Stimulated activated CD4-positive, alpha-beta T cell treated with anti-CD3 and anti-CD28 coated beads, Interleukin-1b, Interleukin-23, amount 100 ng/mL, for 4 hours (primary cell): ENCODE measurements around the gene IFIT1B.
A peak's percentile ranks its signal among the peaks of the same experiment; 100 is the strongest.
"Not testable (repeated sequence)": the region's sequence is repeated elsewhere in the genome, so short reads cannot be mapped to it uniquely, and the experiment has no call there.

Experiments used
- DNase-seq, 2 donors: peaks; one replicate each; pipeline ENCODE4 v3.0.0-alpha.2; 2020; ENCODE audit warnings: low read depth in 2 of 2

Gene IFIT1B

DNA sequence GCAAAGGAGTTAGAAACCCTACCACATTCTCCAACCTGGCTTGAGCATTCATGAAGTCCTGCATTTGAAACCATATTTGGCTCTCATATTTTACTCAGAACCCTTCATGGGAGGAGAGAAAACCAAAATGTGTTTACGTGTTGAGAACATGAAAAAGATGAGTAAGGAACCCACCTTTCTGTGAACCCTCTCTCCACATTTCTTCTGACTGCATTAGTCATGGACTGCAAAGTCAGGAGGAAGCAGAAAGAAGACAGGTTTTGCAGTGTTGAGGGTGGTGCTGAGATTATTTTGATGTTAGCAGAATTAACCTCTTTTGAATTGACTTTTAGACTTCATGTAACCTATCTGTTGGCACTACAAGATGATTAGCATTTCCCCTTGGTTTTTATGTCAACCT is 4.9 kb downstream of the IFIT1B start:
- DNase-seq: no peak

DNA sequence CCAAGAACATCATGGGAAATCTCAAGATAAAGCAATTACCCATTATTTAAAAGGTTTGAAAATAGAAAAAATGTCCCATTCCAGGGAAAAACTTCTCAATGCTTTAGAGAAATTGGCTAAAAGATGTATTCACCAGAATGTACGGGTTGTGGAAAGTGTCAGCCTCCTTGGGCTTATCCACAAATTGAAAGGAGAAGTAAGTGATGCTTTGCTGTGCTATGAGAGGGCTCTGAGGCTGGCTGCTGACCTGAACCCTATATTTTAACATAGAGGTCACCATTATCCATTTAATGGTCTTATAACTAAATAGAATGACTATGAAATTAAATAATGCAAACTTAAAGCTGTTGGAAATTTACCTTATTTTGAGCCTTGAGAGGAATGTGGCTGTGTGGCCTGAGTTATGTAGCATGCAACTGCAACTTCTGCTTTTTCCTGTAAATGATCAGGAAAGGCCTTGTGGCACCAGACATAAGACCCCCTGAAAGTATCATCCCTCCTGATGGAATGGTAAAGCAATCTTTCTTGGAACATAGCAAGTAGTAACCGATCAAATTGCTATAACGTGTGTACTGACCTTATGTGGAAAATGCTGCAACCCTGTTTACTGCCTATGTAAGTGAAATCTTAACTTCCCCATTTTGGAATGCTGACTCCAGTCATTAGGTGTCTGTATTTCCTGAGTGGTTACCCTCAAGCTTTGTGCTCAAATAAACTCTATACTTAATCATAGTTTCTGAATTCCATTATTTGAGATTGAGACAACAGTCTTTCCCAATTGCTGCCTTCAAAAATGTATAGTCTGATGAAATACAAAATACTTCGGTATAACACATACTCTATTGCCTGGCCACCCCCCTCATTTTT is 6.9 kb downstream of the IFIT1B start:
- no peak for DNase-seq

DNA sequence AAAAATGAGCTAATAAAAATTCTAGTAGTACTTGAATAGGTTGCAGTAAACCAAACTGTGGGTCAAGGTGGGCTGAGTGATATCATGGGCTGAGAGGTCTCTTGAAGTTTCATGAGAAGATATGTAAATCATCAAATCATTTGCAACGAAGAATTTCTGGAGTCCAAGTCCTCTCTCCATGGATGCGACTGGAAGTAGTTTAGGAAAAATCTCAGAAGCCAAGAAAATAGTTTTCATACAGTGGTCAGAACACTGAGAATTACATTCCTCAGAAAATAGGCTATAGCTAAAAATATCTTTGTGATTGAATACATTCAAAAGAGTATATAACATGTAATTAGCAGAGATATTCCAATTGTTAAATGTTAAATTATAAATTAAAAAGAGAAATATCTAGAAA is 10.9 kb downstream of the IFIT1B start:
- DNase-seq: no peak

DNA sequence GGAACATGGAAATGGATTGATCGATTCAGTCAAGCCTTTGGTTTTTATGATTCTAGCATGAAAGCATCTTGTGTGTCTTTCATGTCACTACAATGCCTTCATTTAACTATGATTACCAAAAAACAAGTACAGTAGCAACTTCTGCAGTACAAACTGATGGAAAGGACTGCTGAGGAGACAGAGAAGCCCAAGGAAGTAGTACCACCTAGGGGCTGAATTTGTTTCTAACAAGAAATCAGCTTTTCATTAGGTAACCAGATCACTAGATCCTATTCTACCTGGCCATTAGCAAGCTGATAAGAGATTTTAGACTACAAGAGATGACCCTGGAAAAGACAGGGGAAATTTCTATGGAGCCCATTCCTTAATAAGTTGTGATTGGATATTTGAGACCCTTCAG is 11.4 kb downstream of the IFIT1B start:
- DNase-seq: no peak

DNA sequence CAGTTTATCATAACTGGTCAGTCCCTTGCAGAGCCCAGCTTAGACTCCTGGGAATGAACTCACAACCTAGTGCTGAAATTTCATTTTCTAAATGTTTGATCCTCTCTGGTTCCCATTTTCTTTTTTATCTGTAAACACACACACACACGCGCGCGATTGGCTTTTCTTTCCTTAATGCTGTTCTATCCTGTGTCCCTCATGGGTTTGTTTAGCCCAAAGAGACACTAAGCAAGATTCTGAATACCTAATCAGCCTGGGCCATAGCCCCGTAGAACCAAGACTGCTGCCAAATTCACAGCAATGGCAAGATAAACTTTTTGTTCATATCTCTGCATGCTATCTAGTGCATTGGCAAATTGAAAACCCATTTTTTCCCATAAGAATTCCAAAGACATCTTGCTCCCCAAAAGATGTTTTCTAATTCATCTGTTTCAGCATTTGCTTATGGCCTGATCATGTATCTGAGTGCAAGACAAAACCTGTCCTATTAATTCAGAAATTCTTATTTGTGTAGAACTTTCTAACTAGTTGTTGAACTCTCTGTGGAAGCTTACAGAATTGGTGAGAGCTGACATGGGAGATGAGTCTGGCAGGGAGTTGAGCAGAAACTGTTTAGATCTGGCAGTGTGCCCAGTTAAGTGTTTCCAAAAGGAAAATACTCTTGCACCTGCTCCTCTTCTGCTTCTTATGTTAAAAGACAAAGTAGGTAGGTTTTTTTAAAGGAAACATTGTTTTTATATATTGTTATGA is 12.8 kb downstream of the IFIT1B start:
- DNase-seq: no peak

DNA sequence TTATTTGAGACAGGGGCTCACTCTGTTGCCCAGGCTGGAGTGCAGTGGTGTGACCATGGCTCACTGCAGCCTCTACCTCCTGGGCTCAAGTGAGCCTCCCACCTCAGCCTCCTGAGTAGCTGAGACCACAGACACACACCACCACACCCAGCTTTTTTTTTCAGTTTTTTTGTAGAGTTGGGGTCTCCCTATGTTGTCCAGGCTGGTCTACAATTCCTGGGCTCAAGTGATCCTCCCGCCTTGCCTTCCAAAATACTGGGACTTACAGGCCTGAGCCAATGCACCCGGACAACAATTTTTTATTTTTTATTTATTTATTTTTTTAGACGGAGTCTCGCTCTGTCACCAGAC is 13.3 kb downstream of the IFIT1B start:
- not testable (repeated sequence) for DNase-seq

DNA sequence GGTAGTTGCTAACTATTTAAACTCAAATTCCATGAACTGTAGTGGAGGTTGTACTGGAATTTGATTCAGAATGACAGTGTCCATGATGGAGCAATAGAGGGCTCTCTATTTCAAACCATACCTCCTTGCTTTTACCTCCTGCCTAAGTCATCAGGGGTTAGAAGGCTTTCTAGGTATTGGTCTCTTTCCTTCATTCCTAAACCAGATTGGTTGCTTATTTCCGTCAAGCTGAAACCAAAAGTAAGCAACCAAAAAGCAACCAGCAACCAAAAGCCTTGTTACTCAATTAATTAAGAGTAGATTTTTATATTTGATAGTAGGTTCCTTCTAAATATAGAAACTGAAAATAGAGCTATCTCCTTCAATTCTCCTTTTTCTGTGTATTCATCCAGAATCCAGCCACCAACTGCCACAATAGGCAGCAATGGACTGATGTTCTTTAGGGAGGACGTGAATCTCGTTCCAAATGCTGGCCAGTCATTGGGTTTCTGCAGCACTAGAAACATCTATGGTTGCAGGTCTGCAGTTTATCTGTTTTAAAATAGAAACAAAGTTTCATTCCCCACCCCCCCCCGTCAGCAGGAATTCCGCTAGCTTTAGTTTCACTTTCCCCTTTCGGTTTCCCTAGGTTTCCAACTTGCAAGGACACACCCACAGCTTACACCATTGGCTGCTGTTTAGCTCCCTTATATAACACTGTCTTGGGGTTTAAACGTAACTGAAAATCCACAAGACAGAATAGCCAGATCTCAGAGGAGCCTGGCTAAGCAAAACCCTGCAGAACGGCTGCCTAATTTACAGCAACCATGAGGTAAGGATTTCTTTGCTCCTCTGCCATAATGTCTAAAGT is 14.3 kb downstream of the IFIT1B start, which contains the start of gene IFIT1:
IFIT1 (plus strand) TSS at position 717 of the 850 bp plus-strand sequence; CDS start at position 807, 90 bp downstream.
- peak in 1 of 2 donors; percentile 15 for DNase-seq

DNA sequence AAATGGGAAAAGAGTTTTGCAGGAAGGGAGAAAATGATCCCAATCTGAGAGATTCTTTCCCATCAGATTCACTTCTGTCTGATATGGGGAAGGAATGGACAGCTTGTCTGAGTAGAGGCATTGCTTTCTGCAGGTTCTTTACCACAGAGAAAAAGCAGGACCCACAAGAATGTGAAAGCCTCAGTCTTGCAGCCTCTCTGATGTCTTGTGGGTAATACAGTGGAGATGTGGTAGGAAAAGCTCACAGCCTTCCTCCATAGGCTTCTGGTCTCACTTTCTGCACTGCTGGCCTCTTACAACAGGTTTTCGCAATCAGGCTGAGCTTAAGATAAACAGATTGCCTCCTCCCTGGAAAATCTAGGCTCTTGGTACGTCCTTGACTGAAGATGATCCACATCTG is 15.1 kb downstream of the IFIT1B start:
- no peak for DNase-seq

DNA sequence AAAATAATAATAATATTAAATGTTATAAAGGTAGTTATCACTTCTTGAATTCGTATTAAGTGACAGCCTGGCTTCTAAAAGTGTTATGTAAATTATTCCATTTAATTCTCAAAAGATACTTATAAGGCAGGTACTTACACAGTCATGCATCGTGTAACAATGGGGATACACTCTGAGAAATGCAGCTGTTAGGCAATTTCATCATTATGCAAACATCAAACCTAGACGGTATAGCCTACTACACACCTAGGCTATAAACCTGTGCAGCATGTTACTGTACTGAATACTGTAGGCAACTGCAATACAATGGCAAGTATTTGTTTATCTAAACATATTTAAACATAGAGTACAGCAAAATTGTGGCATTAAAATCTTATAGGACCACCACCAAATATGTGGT is 16.0 kb downstream of the IFIT1B start:
- DNase-seq: no peak

DNA sequence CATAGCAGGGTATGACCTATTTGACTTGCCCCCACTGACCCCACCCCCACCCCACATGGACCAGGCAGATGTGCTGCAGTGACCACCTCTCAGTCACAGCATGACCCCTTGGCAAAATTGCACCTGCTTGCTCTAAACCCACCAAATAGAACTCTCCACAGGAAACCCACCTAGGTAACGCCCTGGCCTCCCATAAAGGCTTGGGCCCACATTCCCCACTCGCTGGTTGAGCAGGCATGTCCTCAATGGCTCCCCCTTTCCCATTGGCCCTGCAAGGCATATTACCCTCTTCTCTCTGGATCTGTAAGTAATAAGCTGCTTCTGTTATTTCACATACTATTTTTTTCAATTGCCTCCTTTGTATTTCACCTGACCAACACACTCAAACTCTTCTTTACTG is 17.3 kb downstream of the IFIT1B start:
- DNase-seq: no peak

DNA sequence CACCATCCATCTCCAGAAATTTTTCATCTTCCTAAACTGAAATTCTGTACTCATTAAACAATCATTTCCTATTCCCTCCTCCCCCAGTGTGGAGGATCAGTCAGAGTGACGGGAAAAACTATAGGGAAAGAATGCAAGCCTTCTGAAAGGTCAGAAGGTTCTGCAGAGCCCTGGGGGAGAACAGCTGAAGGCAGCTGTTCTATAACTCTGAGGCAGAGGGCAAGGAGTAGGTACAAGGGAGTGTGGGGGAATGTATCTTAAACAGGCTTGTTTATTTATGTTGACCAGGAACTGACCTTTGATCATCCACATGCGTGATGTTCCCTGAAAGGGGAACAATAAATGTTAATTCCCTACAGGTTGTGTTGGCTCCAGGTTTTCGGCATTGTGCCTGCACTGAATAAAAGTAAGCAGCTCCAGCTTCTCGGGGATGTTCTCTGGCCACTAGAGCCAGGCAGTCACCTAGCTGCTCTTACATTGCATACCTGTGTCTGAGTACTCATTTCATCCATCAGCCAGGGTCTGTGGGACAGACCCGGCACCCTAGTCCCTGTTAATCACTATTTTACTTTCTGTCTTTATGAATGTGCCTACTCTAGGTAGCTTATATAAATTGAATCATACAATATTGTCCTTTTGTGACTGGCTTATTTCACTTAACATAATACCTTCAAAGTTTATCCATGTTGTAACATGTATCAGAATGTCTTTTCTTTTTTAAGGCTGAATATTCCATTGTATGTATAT is 20.3 kb downstream of the IFIT1B start:
- DNase-seq: no peak

DNA sequence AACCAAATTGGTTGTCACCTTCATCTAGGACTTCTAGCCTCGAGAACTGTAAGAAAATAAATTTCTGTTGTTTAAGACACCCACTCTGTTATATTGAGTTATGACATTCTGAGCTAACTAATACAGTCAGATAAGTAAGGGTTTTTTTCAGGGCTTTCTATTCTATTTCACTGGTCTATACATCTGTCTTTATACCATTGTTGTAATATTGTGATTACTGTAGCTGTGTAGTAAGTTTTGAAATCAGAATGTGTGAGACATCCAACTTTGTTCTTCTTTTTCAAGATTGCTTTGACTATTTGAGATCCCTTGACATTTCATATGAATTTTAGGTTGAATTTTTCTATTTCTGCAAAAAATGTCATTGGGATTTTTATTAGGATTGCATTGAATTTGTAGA is 22.1 kb downstream of the IFIT1B start:
- no peak for DNase-seq

DNA sequence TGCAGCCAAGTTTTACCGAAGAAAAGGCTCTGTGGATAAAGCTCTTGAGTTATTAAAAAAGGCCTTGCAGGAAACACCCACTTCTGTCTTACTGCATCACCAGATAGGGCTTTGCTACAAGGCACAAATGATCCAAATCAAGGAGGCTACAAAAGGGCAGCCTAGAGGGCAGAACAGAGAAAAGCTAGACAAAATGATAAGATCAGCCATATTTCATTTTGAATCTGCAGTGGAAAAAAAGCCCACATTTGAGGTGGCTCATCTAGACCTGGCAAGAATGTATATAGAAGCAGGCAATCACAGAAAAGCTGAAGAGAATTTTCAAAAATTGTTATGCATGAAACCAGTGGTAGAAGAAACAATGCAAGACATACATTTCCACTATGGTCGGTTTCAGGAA is 25.2 kb downstream of the IFIT1B start:
- DNase-seq: no peak

DNA sequence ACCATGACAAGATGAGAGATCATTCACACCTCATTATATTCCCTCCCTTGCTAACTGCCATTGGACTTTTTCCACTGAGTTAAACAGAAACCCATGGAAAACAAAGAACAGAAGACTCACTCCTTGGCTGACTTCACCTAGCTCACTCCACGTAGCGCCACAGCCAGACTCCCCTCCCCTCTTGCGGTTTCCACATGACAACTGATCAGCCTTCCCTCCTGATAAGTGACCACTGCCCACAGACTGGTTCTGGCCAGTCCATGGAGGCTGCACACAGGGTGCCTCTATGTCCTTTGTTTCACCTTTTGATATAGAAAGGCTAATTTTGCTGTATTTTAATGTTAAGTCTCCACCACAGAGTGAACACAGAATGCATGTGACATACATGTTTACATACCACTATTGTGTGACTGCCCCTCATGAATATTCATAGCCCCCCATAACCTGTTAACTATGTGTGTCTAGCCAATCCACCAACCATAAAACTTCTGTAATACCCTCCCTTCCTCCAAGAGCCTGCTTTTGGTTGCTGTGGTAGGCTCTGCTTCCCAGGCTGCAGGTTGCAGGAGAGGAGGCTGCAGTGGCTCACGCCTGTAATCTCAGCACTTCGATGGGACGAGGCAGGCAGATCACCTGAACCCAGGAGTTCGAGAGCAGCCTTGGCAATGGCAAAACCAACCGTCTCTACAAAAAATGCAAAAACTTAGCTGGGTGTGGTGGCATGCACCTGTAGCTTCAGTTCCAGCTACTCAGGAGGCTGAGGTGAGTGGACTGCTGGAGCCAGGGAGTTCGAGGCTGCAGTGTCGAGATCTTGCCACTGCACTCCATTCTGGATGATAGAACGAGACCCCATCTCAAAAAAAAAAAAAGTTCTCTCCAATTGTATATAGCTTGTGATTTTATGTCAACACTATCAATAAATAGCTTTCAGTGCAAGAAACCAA is 26.5 kb downstream of the IFIT1B start:
- DNase-seq: no peak

DNA sequence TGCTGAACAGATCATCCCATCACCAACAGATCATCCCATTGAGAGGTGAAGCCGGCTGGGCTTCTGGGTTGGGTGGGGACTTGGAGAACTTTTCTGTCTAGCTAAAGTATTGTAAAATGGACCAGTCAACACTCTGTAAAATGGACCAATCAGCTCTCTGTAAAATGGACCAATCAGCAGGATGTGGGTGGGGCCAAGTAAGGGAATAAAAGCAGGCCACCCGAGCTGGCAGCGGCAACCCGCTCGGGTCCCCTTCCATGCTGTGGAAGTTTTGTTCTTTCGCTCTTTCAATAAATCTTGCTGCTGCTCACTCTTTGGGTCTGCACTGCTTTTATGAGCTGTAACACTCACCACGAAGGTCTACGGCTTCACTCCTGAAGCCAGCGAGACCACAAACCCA is 28.3 kb downstream of the IFIT1B start:
- DNase-seq: not testable (repeated sequence)

DNA sequence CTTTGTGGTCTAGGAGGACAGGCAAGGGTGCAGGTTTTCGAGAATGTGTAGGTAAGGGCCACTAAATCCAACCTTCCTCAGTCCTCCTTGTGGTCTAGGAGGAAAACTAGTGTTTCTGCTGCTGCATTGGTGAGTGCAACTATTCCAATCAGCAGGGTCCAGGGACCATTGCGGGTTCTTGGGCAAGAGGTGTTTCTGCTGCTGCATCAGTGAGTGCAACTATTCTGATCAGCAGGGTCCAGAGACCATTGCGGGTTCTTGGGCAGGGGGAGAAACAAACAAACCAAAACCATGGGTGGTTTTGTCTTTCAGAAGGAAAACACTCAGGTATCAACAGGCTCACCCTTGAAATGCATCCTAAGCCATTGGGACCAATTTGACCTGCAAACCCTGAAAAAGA is 29.9 kb downstream of the IFIT1B start:
- not testable (repeated sequence) for DNase-seq

DNA sequence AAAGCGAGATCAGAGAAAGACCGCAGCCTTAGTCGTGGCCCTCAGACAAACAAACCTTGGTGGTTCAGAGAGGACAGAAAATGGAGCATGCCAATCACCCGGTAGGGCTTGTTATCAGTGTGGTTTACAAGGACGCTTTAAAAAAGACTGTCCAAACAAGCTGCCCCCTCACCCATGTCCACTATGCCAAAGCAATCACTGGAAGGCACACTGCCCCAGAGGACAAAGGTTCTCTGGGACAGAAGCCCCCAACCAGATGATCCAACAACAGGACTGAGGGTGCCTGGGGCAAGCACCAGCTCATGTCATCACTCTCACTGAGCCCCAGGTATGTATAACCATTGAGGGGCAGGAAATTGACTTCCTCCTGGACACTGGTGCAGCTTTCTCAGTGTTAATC is 31.4 kb downstream of the IFIT1B start:
- not testable (repeated sequence) for DNase-seq

DNA sequence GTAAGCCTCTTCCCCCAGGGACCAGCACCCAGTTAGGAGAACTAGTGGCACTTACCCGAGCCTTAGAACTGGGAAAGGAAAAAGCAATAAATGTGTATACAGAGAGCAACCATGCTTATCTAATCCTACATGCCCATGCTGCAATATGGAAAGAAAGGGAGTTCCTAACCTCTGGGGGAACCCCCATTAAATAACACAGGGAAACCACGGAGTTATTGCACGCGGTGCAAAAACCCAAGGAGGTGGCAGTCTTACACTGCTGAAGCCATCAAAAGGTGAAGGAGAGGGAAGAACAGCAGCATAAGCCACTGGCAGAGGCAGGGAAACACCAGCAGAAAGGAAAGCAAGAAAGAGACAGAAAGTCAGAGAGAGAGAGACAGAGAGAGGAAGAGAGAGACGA is 32.7 kb downstream of the IFIT1B start:
- not testable (repeated sequence) for DNase-seq

DNA sequence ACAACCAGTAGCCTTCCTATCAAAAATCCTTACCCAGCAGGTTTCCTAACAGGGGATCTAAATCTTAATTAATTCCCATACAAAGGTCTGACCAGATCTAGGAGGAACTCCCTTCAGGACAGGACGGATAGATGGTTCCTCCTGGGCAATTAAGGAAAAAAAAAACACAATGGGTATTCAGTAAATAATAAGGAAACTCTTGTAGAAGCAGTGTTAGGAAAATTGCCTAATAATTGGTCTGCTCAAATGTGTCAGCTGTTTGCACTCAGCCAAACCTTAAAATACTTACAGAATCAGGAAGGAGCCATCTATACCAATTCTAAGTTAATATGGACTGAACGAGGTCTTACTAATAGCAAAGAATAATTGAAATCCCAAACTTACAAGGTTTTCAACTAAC is 33.3 kb downstream of the IFIT1B start:
- not testable (repeated sequence) for DNase-seq

DNA sequence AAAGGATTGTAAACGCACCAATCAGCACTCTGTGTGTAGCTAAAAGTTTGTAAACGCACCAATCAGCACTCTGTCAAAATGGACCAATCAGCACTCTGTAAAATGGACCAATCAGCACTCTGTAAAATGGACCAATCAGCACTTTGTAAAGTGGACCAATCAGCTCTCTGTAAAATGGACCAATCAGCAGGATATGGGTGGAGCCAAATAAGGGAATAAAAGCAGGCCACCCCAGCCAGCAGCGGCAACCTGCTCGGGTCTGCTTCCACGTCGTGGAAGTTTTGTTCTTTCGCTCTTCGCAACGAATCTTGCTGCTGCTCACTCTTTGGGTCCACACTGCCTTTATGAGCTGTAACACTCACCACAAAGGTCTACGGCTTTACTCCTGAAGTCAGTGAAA is 34.4 kb downstream of the IFIT1B start:
- peak in 1 of 2 donors; percentile 25 for DNase-seq
